Measurements from ENCODE around the gene LTBP3.
A peak's percentile ranks its signal among the peaks of the same experiment; 100 is the strongest.

The LTBP3 gene

DNA sequence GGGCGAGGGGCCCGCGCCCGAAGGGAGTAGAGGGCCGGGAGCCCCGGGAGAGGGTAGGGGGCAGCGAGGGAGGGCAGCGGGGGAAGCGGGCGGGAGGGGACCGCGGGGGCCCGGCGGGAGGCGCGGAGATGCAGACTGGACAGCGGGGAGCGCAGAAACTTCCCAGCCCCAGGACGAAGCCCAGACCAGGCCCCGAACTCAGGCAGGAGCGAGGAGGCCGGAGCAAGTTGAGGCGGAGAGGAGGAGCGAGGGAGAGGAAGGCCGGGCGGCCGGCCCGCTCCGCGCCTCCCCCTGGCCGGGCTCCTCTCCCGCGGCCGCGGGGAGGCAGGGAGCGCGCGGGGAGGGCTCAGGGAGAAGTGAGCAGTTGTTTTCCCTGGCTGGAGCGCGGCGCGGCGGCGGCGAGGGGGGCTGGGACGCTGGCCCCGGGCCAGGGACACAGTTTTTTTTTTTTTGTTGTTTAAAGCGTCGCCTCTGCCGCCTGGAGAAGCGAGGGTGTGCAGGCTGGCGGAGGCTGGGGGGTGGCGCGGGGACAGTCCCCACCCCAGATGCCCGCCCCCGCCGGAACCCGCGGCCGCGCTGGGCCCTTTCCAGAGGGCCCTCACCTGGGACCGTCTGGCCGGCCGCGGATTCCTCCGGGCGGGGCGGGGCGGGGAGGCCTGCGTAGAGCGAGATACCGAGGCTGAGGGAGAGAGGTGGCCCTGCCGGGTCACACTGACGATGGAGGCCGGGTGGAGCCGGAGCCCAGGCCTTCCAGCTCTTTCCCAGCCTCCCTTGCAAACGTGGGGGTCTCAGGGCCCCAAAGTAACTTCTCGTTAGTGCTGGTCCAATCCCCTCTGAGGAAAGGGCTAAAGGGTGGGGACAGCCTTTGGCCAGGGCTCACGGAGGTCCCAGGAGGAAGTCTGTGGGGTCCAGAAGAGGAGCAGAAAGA, at the start of gene LTBP3:
LTBP3 (minus strand) TSS at position 358 of the 928 bp plus-strand sequence. CDS start 400 bp downstream, outside the sequence.
- DNase-seq = peak; percentile 70

DNA sequence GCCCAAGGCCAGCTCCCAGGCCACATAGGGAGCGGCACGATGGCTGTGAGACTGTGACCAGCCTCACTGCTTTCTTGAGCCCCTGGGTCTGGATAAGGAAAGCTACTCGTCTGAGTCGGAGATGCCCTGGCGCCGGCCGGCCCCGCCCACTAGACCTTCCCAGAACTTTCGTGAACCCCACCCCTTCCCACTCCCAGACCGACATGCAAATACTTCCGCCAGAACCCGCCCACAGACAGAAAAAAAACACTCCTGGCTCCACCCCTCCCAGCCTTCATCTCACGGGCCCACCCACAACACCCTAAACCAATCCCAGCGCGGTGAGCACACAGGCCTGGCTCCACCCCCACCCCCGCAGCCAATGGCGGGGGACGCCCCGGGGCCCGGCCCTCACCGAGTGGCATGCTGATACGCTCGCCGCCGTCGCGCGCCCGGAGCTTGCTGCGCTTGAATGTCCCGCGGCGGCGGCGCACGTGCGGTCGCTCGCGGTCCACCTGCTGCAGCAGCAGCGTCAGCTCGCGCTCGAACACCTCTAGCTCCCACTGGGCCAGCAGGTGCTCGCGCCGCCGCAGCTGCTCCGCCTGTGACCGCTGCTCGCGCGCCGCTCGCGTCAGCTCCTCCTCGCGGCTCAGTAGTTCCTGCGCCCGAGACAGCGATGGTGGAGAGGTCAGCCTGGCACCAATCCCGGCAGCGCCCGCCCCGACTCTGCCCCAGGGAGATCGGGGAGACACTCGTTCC, 48.9 kb upstream of the LTBP3 start:
- DNase-seq = peak; percentile 67

DNA sequence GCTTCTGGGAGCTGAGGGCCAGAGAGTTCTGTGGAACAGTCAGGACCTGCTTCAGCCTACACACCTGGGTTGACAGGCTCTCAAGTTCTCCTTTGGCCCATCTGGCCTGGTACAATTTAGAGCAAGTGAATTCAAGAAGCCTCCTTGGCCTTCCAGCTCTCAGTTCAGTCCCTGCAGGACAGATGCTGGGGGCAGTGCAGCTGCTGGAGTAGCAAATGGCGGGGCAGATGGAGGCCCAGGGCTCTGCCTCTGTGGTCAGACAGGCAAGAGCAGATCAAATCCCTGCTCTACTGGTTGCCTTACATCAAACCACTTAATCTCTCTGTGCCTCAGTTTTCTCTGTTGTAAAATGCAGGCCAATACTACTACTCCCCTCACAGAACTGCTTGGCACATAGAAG, 46.1 kb upstream of the LTBP3 start:
- no peak for DNase-seq

DNA sequence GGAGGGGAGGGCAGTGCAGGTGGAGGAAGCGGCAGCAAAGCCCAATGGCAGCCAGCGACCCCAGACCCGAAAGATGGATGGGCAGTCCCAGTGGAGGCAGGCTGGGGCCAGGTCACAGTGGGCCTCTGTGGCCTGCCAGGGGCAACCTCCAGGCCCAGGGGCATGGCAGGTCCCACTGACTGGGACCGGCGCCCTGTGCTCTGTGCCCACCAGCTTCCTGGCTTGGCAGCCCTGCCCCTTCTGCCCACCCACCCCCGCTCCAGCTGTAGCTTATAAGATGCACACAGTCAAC, 41.7 kb upstream of the LTBP3 start:
- no peak for DNase-seq

DNA sequence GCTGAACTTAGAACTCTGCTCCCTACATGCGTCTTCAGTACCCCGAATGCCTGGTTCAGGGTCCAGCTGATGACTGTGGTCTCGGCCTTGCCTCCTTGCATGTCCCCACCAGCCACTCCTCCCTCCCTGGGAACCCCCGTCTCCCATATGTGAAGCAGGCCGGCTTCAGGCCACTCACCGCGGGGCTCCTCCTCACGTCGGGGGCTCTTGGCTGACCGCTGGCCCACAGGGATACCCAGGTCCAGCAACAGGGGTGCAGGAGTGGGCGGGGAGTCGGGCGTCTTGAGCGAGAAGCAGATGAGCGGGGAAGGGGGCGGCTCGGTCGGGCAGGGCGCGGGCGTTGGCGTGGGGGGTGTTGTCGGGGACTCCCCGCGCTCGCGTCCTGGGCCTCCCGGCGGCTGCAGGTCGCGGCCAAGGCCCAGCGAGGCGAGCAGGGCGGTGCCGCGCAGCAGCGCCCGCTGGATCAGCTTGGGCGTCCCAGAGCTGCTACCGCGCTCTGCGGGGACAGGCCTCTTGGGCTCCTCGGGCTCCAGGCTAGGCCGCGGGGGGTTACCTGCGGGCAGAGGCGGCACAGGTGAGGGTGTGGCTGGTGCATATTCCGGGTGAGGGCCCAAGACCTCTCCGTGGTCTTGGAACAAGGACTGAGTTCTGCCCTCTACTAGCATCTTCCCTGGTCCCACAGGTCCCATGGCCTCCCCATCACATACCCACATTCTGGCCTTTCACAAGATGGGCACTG, 41.2 kb upstream of the LTBP3 start:
- no peak for DNase-seq

DNA sequence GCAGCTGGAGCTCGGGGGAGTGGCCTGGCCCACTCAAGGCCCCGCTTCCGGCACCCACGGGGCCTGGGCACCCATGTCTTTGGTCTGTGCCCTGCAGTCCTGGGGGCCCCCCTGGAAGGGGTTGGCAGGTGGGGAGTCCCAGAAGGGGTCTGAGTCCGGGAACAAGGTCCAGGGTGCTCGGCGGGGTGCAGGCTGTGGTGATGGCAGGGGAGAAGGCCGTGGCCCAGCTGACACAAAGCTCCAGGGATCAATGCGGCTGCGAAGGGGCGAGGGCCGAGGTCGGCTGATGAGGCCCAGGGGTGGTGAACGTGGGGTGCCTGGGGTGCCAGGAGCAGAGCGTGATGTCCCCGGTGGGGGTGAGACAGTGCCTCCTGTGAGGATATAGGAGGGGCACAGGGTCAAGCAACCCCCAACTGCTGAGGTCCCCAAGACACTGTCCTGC, 40.1 kb upstream of the LTBP3 start:
- no peak for DNase-seq

DNA sequence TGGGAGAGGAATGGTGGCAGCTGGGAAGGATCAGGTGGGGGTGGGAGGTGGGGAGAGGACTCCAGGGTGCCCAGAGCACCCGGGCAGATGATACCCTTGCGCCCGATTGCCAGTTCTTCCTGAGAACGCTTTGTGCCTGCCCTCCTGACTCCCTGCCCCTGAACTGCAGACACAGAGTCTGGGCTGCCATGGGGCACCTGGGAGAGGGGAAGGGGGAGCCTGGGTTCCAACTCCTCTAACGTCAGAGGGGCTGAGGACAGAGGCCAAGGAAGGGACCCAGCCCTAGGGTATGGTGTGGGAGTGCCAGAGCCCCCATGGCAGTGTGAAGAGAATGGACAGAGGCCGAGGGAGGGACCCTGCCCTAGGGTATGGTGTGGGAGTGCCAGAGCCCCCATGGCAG, 38.4 kb upstream of the LTBP3 start:
- DNase-seq = no peak

DNA sequence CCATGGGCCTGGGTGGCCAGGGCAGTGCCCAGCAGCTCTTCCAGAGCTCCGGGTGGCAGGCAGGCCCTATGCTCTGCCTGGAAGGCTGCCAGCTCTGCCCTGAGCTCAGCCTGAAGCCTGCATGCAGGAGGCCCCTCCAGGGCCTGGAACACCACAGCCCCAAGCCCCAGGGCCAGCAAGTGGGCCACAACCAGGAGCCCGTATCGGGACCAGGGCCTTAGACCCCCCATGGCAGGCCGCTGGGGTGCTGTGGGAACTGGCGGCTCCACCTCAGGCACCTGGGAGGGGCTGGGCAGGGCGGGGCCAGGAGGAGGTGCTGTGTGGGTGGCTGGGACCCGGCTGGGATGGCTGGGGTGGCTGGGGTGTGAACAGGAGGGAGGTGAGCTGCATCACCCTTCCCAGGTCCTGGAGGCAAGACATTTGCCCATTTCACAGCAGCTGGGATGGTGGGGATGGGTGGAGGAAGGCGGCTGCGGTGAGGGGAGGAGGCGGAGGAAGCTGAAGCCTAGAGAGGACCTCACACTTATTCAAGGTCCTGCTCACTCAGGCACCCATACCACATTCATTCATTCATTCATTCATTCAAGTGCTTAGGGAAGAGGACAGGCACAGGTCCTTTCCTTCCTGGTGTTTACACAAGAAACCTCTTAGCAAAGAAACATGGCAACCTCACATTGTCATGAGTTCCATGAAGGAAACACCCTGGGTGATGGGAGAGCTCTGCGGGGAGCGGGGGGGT, 37.6 kb upstream of the LTBP3 start, which contains the start of gene KCNK7:
KCNK7 (minus strand) TSS at position 258 of the 739 bp plus-strand sequence; CDS start at position 230, 28 bp downstream.
- no peak for DNase-seq

DNA sequence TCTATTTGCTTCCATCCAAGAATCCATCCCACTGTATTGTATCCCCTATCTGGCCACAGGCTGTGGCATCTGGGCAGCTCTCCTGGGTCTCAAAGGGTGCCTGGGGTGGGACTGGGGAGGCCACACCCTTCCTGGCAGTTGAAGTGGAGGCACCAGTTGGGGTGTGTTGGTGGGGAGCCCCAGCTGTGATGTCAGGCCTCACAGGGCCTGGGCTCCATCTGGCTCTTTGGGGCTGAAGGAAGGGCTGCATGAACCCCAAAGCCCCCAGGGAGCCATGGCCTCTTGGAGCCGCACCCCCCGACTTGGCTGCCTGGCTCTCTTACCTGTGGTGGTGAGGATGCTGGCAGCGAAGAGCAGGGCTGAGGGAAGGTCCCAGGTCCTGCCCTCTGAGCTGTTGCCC, 37.0 kb upstream of the LTBP3 start:
- no peak for DNase-seq

DNA sequence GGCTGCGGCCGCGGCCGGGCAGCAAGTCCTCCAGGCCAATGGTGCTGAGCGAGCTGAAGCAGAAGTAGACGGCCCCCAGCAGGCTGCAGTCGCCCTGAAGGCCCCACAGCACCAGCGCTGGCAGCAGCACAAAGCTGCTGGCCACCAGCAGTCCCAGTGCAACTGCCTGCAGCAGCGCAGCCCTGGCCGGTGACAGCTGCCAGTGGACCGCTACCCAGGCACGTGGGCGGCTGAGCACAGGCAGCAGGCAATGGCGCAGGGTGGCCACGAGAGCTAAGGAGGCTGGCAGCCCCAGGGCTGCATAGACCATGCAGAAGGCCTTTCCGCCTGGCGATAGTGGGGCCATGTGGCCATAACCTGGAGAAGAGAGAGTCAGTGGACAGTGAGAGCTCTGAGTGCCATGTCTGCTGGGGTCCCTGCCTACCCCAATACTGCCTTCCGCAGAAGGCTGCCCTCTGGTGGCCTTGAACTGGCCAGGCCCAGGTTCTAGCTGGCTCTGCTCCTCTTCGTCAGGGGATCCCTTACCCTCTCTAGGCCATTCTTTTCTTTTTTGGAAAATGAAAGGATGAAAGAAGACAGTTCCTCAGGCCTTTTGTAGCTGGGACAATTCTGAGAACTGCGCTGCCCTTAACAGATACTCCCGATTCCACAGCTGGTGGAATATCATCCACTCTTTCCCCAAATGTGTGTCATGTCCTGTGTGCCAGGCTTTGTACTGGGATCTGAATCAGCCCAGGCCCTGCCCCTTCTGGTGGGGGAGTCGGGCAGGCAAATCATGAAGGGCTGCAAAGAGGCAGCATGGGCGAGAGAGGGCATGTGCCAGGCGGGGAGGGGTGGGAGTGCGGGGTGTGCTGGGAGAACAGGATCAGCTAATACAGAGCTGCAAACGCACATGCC, 35.6 kb upstream of the LTBP3 start:
- no peak for DNase-seq

DNA sequence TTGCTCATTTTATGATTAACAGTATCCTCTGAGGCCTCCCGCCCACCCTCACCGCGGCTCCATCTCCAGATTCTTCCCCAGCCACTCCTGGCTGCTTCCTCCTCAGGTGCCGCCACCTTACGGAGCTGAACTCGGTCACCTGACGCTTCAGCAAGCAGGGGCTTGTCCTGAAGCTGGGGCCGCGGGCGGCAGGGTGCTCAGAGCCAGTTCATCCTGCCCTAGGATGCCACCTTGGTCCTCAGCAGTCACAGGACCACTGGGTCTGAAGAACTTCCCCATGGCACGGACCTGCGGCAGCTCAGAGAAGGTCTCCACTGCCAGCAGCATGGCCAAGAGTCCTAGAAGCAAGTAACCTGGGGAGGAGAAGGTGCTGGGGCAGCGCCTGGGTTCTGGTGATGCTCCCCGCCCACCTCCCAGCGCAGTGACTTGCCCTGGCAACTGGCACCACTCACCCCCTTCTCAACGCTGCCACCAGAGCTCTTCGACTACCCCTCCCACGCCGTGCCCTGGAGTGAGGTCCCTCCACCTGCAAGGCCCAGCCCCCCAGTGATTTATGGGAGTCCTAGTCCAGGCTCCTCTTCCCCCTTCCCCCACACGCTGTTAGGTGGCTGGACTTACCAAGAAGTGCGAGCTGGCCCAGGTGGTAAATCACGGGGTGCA, 34.8 kb upstream of the LTBP3 start:
- DNase-seq = no peak

DNA sequence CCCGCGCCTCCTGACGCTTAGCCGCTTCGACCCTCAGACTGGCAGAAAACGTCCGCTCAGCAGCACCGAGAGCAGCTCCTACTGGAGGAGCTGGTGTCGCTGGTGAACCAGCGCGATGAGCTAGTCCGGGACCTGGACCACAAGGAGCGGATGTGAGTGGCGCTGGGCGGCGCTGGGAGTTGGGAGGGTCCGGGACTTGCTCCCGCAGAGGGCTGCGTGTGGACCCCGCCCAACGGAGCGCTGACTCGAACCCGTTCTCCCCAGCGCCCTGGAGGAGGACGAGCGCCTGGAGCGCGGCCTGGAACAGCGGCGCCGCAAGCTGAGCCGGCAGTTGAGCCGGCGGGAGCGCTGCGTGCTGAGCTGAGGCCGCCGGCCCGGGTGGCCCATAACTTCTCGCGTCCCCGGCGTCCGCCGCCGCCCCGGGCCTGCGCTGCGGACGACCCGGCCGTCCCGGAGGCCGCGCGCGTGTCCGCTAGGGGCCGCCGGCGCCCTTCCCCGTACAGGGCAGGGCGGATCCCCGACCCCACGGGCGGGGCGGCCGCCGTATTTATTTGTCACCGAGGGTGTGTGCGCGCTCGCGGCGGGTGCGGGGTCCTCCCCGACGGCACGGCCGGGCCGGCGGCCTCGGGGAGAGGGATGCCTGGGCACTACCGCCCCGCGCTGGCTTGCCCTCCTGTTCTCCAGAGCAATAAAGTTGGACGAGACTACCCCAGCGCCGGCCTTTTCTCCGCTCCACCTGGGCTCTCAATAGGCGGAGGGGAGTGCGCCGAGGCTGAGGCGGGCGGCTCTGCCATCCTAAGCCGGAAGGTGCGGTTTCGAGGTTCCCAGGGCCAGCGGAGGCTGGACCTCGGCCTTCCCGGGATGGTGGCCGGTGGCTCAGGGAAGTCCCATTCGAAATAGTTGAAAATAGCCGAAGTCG, 34.0 kb upstream of the LTBP3 start:
- DNase-seq = no peak

DNA sequence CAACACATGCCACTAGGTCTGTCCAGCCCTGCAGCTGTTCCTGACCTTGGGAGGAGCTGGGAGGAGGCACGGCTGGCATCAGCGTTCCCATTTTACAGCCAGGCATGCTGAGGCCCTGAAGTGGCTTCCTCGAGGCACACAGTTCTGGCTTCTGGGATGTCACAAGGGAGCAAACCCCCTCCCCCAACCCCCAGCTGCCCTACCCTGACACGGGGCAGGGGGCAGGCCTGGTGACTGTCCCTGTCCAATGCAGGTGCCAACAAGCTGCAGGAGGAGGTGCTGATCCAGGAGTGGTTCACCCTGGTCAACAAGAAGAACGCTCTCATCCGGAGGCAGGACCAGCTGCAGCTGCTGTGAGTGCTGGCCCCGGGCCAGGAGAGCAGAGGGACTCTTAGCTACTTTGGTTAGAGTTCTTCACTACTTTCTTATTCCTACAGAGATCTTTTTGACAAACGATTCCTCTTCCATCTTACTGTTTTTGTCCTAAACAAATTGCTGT, 32.1 kb upstream of the LTBP3 start:
- DNase-seq = no peak

DNA sequence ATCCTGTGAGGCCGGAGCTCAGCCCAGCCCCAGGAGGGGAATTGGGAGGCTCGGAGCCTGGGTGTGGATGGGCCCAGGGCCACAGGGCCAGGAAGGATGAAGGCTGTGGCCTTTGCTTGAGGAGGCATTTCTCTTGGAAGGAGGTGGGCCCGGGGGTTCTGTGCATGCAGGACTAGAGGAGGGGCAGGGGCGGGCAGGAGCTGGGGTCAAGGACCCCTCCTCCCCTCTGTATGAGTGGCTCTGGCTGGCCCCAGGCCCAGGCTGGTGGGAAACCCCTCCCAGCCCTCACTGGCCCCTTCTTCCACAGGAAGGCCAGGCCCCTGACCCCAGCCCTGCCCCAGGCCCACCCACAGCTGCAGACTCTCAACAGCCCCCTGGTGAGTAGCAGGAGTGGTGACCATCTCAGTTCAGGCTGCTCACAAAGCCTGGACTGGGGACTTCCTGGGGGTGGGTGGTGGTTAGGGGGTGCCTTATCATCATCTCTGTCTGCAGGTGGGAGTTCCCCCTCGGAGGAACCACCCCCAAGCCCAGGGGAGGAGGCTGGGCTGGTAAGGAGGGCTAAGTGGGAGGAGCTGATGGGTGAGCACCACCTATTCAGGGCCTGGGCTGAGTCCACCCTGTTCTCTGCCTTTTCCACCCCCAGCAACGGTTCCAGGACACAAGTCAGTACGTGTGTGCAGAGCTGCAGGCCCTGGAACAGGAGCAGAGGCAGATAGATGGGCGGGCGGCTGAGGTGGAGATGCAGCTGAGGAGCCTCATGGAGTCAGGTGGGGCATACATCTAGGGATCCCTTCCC, 31.5 kb upstream of the LTBP3 start:
- no peak for DNase-seq

DNA sequence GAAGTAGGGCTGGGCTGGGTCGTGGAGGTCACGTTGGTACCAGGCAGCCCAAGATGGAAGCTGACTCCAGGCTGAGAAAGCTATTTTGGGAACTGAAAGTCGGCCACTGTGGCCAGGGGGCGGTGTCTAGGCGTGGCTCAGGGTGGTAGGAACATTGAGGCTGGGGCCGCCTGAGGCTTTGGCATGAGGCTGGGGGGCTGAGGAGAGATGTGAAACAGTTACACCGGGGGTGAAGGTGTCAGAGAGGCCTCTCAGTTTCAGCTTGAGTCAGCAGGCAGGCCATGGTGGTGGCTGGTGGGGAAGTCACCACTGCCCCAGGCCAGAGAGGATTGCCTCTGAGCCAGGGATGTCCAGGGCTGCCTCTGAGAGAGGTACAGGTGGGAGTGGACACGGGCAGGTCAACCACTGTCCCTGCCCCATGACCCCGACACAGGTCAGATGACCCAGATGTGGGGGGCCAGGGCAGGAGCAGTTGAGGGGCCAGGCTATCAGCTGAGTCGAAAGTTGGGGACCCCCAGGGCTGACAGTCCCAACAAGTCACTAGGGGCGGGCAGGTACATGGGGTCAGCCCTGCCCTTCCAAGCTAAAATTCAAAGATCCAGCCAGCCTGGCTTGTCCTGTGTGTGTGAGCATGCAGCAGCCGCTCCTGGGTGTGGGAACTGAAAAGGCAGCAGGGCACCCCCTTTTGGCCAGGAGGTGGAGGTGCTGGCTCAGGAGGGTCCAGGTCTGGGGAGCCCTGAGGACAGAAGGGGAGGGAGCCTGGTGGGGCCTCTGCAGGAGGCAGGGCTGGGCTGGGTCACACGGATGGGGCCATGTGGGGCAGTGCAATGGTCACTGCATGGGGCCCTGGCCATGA, 30.3 kb upstream of the LTBP3 start:
- peak; percentile 43 for DNase-seq

DNA sequence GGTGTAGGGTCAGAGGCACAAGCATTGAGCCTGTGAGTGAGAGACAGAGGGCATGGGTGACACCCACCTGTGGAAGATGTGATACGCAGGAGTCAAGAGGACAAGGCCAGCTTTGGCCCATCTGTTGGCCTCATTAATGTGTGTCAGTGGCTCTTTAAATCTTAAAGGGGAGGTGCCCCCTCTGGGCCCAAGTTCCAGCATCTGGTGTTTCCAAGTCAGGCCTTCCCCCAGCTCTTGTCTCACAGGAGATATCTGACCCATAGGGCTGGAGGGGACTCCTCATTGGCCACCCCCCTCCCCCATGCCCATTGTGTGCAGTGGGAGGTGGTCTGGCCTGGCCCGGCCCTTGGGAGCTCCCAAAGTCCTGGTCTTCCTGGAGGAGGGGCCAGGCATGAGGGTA, 28.5 kb upstream of the LTBP3 start:
- no peak for DNase-seq

DNA sequence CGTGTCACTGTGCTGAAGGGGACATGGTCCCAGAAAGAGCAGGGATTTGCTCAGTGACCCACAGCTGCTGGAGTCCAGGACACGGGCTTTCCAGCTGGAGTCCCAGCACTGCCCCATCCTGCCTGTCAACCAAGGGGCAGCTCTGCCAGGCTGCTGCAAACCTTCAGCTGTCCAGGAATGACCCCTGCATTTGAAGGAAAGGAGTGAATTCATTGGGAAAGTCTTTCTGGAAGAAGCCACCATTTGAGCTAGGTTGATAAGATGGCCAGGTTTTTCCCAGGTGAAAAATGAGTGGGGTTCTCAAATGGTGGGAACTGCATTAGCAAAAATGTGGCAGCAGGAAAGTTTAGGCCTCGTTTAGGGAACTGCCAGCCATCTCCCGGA, 28.1 kb upstream of the LTBP3 start:
- DNase-seq = no peak
